HepG2 (cell line): ENCODE data around the gene SLC35D2. TPM values are rescaled to one million over a fixed set of nuclear protein-coding genes. Genes with fewer than 3 reads are reported as not detected.

Experiments used
- AHDC1 ChIP-seq: sonication (generic); formaldehyde crosslinking; IDR thresholded peaks from 2 replicates; pipeline ENCODE4 v1.5.1; 2020; ENCODE audit warnings: mild to moderate bottlenecking, missing genetic modification reagents, borderline replicate concordance
- CBX1 ChIP-seq: IDR thresholded peaks from one replicate; pipeline ENCODE4 v1.6.1; 2016; ENCODE audit warnings: antibody characterized with exemption, low read depth
- EP300 ChIP-seq, 3 experiments: sonication (generic) in 1 of 3; formaldehyde crosslinking in 1 of 3; IDR thresholded peaks; 2 replicates each; pipeline versions ENCODE4 v1.5.1 to v1.6.1; 2011 to 2020; ENCODE audit warnings: low read depth in 2 of 3, low read length in 2 of 3, borderline replicate concordance in 1 of 3, improper control_type of control experiment in 1 of 3, mild to moderate bottlenecking in 1 of 3, missing genetic modification reagents in 1 of 3, moderate library complexity in 1 of 3
- HMGXB3 ChIP-seq: sonication (generic); formaldehyde crosslinking; IDR thresholded peaks from 2 replicates; pipeline ENCODE4 v1.4.0; 2020; ENCODE audit warnings: missing genetic modification reagents, borderline replicate concordance
- NFE2 ChIP-seq: sonication (generic); formaldehyde crosslinking; IDR thresholded peaks from 2 replicates; pipeline ENCODE4 v1.4.0; 2020; ENCODE audit warnings: missing genetic modification reagents
- PCBP2 ChIP-seq: fragments of 200-400 bp; formaldehyde crosslinking; optimal IDR thresholded peaks from 2 replicates; pipeline ENCODE3; 2018; ENCODE audit warnings: low read length, low read depth; ENCODE audit not compliant: poor library complexity, severe bottlenecking
- PITX1 ChIP-seq: sonication (generic); formaldehyde crosslinking; IDR thresholded peaks from 2 replicates; pipeline ENCODE4 v1.5.1; 2020; ENCODE audit warnings: mild to moderate bottlenecking, missing genetic modification reagents
- POLR2A ChIP-seq, 2 experiments: IDR thresholded peaks; 2 replicates each; pipeline ENCODE4 v1.6.1; 2011; ENCODE audit warnings: low read depth in 2 of 2, low read length in 2 of 2, mild to moderate bottlenecking in 1 of 2, moderate library complexity in 1 of 2; ENCODE audit not compliant: insufficient read depth in 1 of 2
- RORA ChIP-seq: sonication (generic); formaldehyde crosslinking; IDR thresholded peaks from 2 replicates; pipeline ENCODE4 v1.5.0; 2020; ENCODE audit warnings: mild to moderate bottlenecking, missing genetic modification reagents, moderate library complexity
- SRSF1 ChIP-seq: fragments of 200-400 bp; formaldehyde crosslinking; optimal IDR thresholded peaks from 2 replicates; pipeline ENCODE3; 2017; ENCODE audit warnings: mild to moderate bottlenecking, low read depth, low read length, moderate library complexity
- ZNF354B ChIP-seq: sonication (generic); formaldehyde crosslinking; IDR thresholded peaks from 2 replicates; pipeline ENCODE4 v1.8.0; 2022; ENCODE audit warnings: mild to moderate bottlenecking, missing genetic modification reagents
- ZNF510 ChIP-seq: sonication (generic); formaldehyde crosslinking; IDR thresholded peaks from 2 replicates; pipeline ENCODE4 v1.4.0; 2020; ENCODE audit warnings: low read depth, mild to moderate bottlenecking, missing genetic modification reagents
- ZNF572 ChIP-seq: sonication (generic); formaldehyde crosslinking; IDR thresholded peaks from 2 replicates; pipeline ENCODE4 v1.5.1; 2020; ENCODE audit warnings: mild to moderate bottlenecking, missing genetic modification reagents
- ZNF710 ChIP-seq: sonication (generic); formaldehyde crosslinking; IDR thresholded peaks from 2 replicates; pipeline ENCODE4 v1.5.0; 2020; ENCODE audit warnings: mild to moderate bottlenecking, missing genetic modification reagents, borderline replicate concordance
- ZNF784 ChIP-seq: sonication (generic); formaldehyde crosslinking; IDR thresholded peaks from 2 replicates; pipeline ENCODE4 v1.5.1; 2020; ENCODE audit warnings: missing genetic modification reagents, mild to moderate bottlenecking, borderline replicate concordance
- polyA plus RNA-seq, 8 experiments: library from polyadenylated mRNA; depleted of rRNA in 3 of 8; stranded (reverse) in 7 of 8; unstranded in 1 of 8; fragments of >200 nt; fragmentation: Illumina TruSeq in 4 of 8; extraction: Trizol in 4 of 8; gene quantifications; 2 replicates each; pipeline versions ENCODE4 v1.2.1 to v1.2.3, GENCODE V29; 2011 to 2016; ENCODE audit warnings: low read depth in 4 of 8, missing spikeins in 1 of 8, mixed read lengths in 1 of 8; ENCODE audit not compliant: insufficient read depth in 1 of 8
- total RNA-seq, 5 experiments: library from RNA; depleted of rRNA; stranded (reverse); fragments of >200 nt; fragmentation: Illumina TruSeq; extraction: Trizol; gene quantifications; 2 replicates each; pipeline ENCODE4 v1.2.3, GENCODE V29; 2016; ENCODE audit warnings: low read depth in 1 of 5

The SLC35D2 gene
- total and polyA plus RNA-seq, 2 of the 13 experiments (the other 11 are each of a cell fraction or from before 2014, with no cell fraction given), result 96.2 to 103 TPM

GRCh38 chr9:96418920-96419690, 35.6 kb upstream of the SLC35D2 start (continued):
- peak; percentile 66 to 68 for TF ChIP-seq POLR2A (IDR thresholded peaks at IDR 0.05; ENCODE audit: insufficient read depth in 1 of 2, low read depth in 2 of 2, low read length in 2 of 2)
- TF ChIP-seq PITX1, result no peak
- TF ChIP-seq RORA (CRISPR knock-in tag), result no peak
- no peak for TF ChIP-seq CBX1
- no peak for TF ChIP-seq SRSF1
- TF ChIP-seq ZNF710 (CRISPR knock-in tag), result no peak
- no peak for TF ChIP-seq PCBP2
- no peak for TF ChIP-seq HMGXB3 (CRISPR knock-in tag)
- TF ChIP-seq ZNF784 (CRISPR knock-in tag), result no peak
- no peak for TF ChIP-seq AHDC1 (CRISPR knock-in tag)
- no peak for TF ChIP-seq ZNF510
- TF ChIP-seq NFE2 (CRISPR knock-in tag), result no peak
- TF ChIP-seq ZNF572, result no peak
- no peak for TF ChIP-seq ZNF354B (CRISPR knock-in tag)
- peak in 1 of 2 experiments; percentile 29; a peak in 1 of 4 replicates for TF ChIP-seq EP300 (IDR thresholded peaks at IDR 0.05; ENCODE audit: low read depth in 2 of 2, low read length in 2 of 2)
- TF ChIP-seq EP300 (CRISPR knock-in tag; IDR thresholded peaks at IDR 0.05; ENCODE audit: borderline replicate concordance), result 0 out of 2 replicates have a peak, but pooled peaks have one; percentile 45
